Measurements from ENCODE around the gene USP9X.

DNA sequence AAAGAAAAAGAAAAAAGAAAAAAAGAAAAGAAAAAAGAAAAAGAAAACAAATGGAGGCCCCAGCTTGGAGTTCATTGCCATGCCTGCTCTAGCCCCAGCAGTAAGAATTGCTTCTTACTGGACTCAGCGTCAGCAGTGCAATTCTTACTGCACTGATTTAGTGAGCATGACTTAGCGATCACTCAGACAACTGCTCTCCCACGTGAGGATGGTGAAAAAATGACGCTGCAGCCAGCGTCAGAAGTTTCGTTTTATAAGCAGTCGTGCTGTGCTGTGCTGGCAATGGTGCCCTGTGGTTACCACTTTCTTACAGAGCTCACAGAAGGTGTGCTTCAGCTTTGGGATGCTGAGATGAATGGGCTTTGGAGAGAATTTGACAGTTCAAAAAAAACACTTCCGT, 180.4 kb downstream of the USP9X start:
- TF ChIP-seq, protein P1, sequence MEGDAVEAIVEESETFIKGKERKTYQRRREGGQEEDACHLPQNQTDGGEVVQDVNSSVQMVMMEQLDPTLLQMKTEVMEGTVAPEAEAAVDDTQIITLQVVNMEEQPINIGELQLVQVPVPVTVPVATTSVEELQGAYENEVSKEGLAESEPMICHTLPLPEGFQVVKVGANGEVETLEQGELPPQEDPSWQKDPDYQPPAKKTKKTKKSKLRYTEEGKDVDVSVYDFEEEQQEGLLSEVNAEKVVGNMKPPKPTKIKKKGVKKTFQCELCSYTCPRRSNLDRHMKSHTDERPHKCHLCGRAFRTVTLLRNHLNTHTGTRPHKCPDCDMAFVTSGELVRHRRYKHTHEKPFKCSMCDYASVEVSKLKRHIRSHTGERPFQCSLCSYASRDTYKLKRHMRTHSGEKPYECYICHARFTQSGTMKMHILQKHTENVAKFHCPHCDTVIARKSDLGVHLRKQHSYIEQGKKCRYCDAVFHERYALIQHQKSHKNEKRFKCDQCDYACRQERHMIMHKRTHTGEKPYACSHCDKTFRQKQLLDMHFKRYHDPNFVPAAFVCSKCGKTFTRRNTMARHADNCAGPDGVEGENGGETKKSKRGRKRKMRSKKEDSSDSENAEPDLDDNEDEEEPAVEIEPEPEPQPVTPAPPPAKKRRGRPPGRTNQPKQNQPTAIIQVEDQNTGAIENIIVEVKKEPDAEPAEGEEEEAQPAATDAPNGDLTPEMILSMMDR (conservative IDR thresholded peaks at IDR 0.05; ENCODE audit: low read length): no peak
- no peak for TF ChIP-seq EZH2phosphoT487 (IDR thresholded peaks at IDR 0.05; ENCODE audit: borderline replicate concordance, low read depth, low read length)
